Vagina (tissue), 2 donors: ENCODE data around the gene SDF2L1.

Experiments used
- POLR2A ChIP-seq, 2 donors: fragments of 450-650 bp; IDR thresholded peaks; one replicate each; pipeline ENCODE4 v1.6.1; 2017; ENCODE audit warnings: antibody characterized with exemption in 2 of 2, mild to moderate bottlenecking in 2 of 2, moderate library complexity in 2 of 2
- POLR2AphosphoS5 ChIP-seq, 2 donors: sonication (generic); formaldehyde crosslinking; IDR thresholded peaks; one replicate each; pipeline ENCODE4 v1.9.0; 2017; ENCODE audit warnings: antibody characterized with exemption in 2 of 2, mild to moderate bottlenecking in 2 of 2, low read depth in 1 of 2; ENCODE audit not compliant: insufficient read depth in 1 of 2
- TF ChIP-seq, protein P1 (sequence below), 3 experiments: fragments of 450-650 bp in 2 of 3; fragments of 200-600 bp in 1 of 3; sonication (generic) in 1 of 3; IDR thresholded peaks; one replicate each; pipeline ENCODE4 v1.5.1; 2017 to 2019; ENCODE audit warnings: antibody characterized with exemption in 3 of 3, mild to moderate bottlenecking in 2 of 3, moderate library complexity in 2 of 3

DNA sequence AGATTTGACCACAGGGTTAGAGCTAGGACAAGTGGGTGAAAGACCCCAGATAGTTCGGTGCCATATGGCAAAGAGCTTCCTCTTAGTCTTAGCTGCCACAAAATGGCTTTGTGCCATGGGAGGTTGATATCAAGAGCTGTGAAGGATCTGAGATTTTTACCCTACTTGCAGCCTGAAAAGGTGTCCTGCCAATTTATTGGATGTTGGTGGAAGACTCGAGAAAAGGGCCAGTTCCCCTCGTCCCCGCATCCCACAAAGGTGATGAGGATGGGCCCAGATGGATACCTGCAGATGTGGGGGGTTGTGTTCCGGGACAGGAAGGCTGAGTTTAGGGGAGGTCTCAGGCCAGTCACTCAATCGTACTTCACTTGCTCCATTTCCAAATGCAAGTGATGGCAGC lies 39.5 kb upstream of the SDF2L1 start:
- TF ChIP-seq, protein P1, sequence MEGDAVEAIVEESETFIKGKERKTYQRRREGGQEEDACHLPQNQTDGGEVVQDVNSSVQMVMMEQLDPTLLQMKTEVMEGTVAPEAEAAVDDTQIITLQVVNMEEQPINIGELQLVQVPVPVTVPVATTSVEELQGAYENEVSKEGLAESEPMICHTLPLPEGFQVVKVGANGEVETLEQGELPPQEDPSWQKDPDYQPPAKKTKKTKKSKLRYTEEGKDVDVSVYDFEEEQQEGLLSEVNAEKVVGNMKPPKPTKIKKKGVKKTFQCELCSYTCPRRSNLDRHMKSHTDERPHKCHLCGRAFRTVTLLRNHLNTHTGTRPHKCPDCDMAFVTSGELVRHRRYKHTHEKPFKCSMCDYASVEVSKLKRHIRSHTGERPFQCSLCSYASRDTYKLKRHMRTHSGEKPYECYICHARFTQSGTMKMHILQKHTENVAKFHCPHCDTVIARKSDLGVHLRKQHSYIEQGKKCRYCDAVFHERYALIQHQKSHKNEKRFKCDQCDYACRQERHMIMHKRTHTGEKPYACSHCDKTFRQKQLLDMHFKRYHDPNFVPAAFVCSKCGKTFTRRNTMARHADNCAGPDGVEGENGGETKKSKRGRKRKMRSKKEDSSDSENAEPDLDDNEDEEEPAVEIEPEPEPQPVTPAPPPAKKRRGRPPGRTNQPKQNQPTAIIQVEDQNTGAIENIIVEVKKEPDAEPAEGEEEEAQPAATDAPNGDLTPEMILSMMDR (IDR thresholded peaks at IDR 0.05): no peak
- TF ChIP-seq POLR2AphosphoS5 (IDR thresholded peaks at IDR 0.05; ENCODE audit: insufficient read depth in 1 of 2, low read depth in 1 of 2) (no peak), POLR2A (IDR thresholded peaks at IDR 0.05) (no peak)
